H1 (cell line): Measurements from ENCODE around the gene LIMA1. TPM values are rescaled to one million over a fixed set of nuclear protein-coding genes. Genes with fewer than 3 reads are reported as not detected.

ENCODE experiments used
- CTCF ChIA-PET: fragments of 300-600 bp; sonication (Branson Sonifier 250); formaldehyde crosslinking; loops from one replicate; lab custom pipeline; 2021; ENCODE audit not compliant: partially characterized antibody; lab: Charles Lee
- POLR2A ChIA-PET: fragments of 300-600 bp; sonication (Branson Sonifier 250); formaldehyde crosslinking; loops from one replicate; lab custom pipeline; 2021; ENCODE audit warnings: inconsistent platforms; ENCODE audit not compliant: partially characterized antibody; lab: Charles Lee
- DNase-seq, 2 experiments: peaks; one replicate each; pipeline versions ENCODE4 v3.0.0 to v3.0.0-alpha.2; 2010 to 2022; ENCODE audit warnings: low spot score in 2 of 2, low read depth in 1 of 2, mixed read lengths in 1 of 2
- FAIRE-seq: peaks from 2 replicates; lab custom pipeline; 2011; peaks lifted over from hg19 to GRCh38; lab: Jason Lieb, UNC
- H2AFZ ChIP-seq: 2 replicates; pipeline ENCODE4 v1.8.1; 2012; ENCODE audit warnings: low read length, inconsistent platforms
- H2AK5ac ChIP-seq: 2 replicates; pipeline ENCODE4 v1.6.1; 2013; ENCODE audit warnings: low read depth, low read length
- H2BK120ac ChIP-seq: replicated peaks from 2 replicates; pipeline ENCODE3; 2013; ENCODE audit warnings: low read depth, low read length, inconsistent platforms
- H2BK12ac ChIP-seq: 2 replicates; pipeline ENCODE4 v1.6.1; 2013; ENCODE audit warnings: low read depth, low read length
- H2BK15ac ChIP-seq: 2 replicates; pipeline ENCODE4 v1.6.1; 2013; ENCODE audit warnings: low read length
- H2BK20ac ChIP-seq: 2 replicates; pipeline ENCODE4 v1.6.1; 2013; ENCODE audit warnings: low read length
- H2BK5ac ChIP-seq: 2 replicates; pipeline ENCODE4 v1.6.1; 2013; ENCODE audit warnings: low read depth, low read length
- H3K14ac ChIP-seq: 2 replicates; pipeline ENCODE4 v1.6.1; 2013; ENCODE audit warnings: inconsistent platforms; ENCODE audit not compliant: insufficient read length
- H3K18ac ChIP-seq: 2 replicates; pipeline ENCODE4 v1.6.1; 2013; ENCODE audit warnings: low read length; ENCODE audit errors: extremely low read depth
- H3K23ac ChIP-seq: 2 replicates; pipeline ENCODE4 v1.6.1; 2013; ENCODE audit warnings: inconsistent platforms; ENCODE audit not compliant: insufficient read length
- H3K23me2 ChIP-seq: 2 replicates; pipeline ENCODE4 v1.6.1; 2013; ENCODE audit warnings: low read depth, low read length
- H3K27ac ChIP-seq: 2 replicates; pipeline ENCODE4 v1.6.1; 2011; ENCODE audit warnings: low read depth, low read length, inconsistent platforms
- H3K27me3 ChIP-seq, 4 experiments: replicated peaks in 1 of 4; 1 replicate in 1 of 4; 2 replicates in 3 of 4; pipeline versions ENCODE4 v1.6.1 to v1.8.1; 2011 to 2013; ENCODE audit warnings: low read length in 3 of 4, mild to moderate bottlenecking in 3 of 4, inconsistent platforms in 2 of 4, mixed read lengths in 2 of 4, moderate library complexity in 1 of 4; ENCODE audit not compliant: control insufficient read depth in 3 of 4, insufficient read depth in 3 of 4; ENCODE audit errors: extremely low read depth in 1 of 4
- H3K36me3 ChIP-seq, 4 experiments: 2 replicates each; pipeline versions ENCODE4 v1.6.1 to v1.8.1; 2011 to 2013; ENCODE audit warnings: mild to moderate bottlenecking in 4 of 4, low read length in 3 of 4, moderate library complexity in 2 of 4, control low read depth in 1 of 4, inconsistent platforms in 1 of 4; ENCODE audit not compliant: insufficient read depth in 4 of 4, control insufficient read depth in 2 of 4
- H3K4ac ChIP-seq: replicated peaks from 2 replicates; pipeline ENCODE3; 2013; ENCODE audit warnings: low read length, low read depth, mixed read lengths, inconsistent platforms; ENCODE audit not compliant: insufficient read length
- H3K4me1 ChIP-seq, 4 experiments: replicated peaks in 1 of 4; 1 replicate in 1 of 4; 2 replicates in 3 of 4; pipeline versions ENCODE4 v1.6.1 to v1.8.1; 2011 to 2013; ENCODE audit warnings: low read length in 3 of 4, inconsistent platforms in 2 of 4, mixed read lengths in 1 of 4; ENCODE audit not compliant: insufficient read depth in 4 of 4, control insufficient read depth in 3 of 4
- H3K4me2 ChIP-seq, 2 experiments: 2 replicates each; pipeline versions ENCODE4 v1.6.1 to v1.8.1; 2011 to 2013; ENCODE audit warnings: low read depth in 2 of 2, low read length in 2 of 2, control low read depth in 1 of 2, inconsistent platforms in 1 of 2, mild to moderate bottlenecking in 1 of 2; ENCODE audit not compliant: insufficient read depth in 1 of 2
- H3K4me3 ChIP-seq, 4 experiments: fragments of 200-600, 300-600 bp in 1 of 4; sonication (generic), shearing (Covaris generic), sonication (Bioruptor Twin) in 1 of 4; 2 replicates each; pipeline versions ENCODE4 v1.5.1 to v1.8.1; 2011 to 2016; ENCODE audit warnings: low read length in 4 of 4, low read depth in 3 of 4, control low read depth in 2 of 4, inconsistent platforms in 2 of 4, mild to moderate bottlenecking in 2 of 4, mixed read lengths in 1 of 4, moderate library complexity in 1 of 4; ENCODE audit not compliant: insufficient read depth in 2 of 4; ENCODE audit errors: extremely low read depth in 1 of 4
- H3K56ac ChIP-seq: replicated peaks from 2 replicates; pipeline ENCODE3; 2013; ENCODE audit warnings: low read depth, mild to moderate bottlenecking, mixed read lengths, low read length, inconsistent platforms; ENCODE audit not compliant: insufficient read length
- H3K79me1 ChIP-seq: 2 replicates; pipeline ENCODE4 v1.6.1; 2013; ENCODE audit warnings: low read depth, low read length, control low read depth
- H3K79me2 ChIP-seq, 2 experiments: 2 replicates each; pipeline versions ENCODE4 v1.6.1 to v1.8.1; 2012 to 2013; ENCODE audit warnings: low read length in 2 of 2, mild to moderate bottlenecking in 2 of 2, inconsistent platforms in 1 of 2; ENCODE audit not compliant: insufficient read depth in 2 of 2, control insufficient read depth in 1 of 2
- H3K9ac ChIP-seq, 4 experiments: replicated peaks in 1 of 4; 1 replicate in 1 of 4; 2 replicates in 3 of 4; pipeline versions ENCODE4 v1.6.1 to v1.8.1; 2011 to 2013; ENCODE audit warnings: low read depth in 3 of 4, low read length in 3 of 4, control low read depth in 2 of 4, mild to moderate bottlenecking in 2 of 4, moderate library complexity in 2 of 4, inconsistent platforms in 1 of 4; ENCODE audit errors: extremely low read depth in 1 of 4
- H3K9me3 ChIP-seq, 2 experiments: 2 replicates each; pipeline versions ENCODE4 v1.6.1 to v1.8.1; 2012 to 2013; ENCODE audit warnings: mild to moderate bottlenecking in 2 of 2, moderate library complexity in 2 of 2, control low read depth in 1 of 2, inconsistent platforms in 1 of 2, low read depth in 1 of 2, low read length in 1 of 2, mixed read lengths in 1 of 2; ENCODE audit not compliant: insufficient read depth in 2 of 2
- H4K20me1 ChIP-seq, 2 experiments: replicated peaks in 1 of 2; 2 replicates each; pipeline versions ENCODE3 to v1.8.1; 2011 to 2013; ENCODE audit warnings: inconsistent platforms in 2 of 2, low read length in 2 of 2, mild to moderate bottlenecking in 1 of 2; ENCODE audit not compliant: insufficient read depth in 2 of 2, control insufficient read depth in 1 of 2
- H4K5ac ChIP-seq: 2 replicates; pipeline ENCODE4 v1.6.1; 2013; ENCODE audit warnings: low read length, low read depth, mixed read lengths, inconsistent platforms; ENCODE audit not compliant: insufficient read length
- H4K8ac ChIP-seq: 2 replicates; pipeline ENCODE4 v1.8.0; 2013; ENCODE audit warnings: mild to moderate bottlenecking, moderate library complexity, low read length, inconsistent platforms; ENCODE audit not compliant: insufficient read depth; ENCODE audit errors: extremely low read depth
- H4K91ac ChIP-seq: replicated peaks from 2 replicates; pipeline ENCODE3; 2013; ENCODE audit warnings: low read length, mixed read lengths, inconsistent platforms; ENCODE audit not compliant: insufficient read length
- BACH1 ChIP-seq: IDR thresholded peaks from 2 replicates; pipeline ENCODE4 v1.6.1; 2012; ENCODE audit warnings: low read length, improper control_type of control experiment
- CHD1 ChIP-seq: IDR thresholded peaks from 2 replicates; pipeline ENCODE4 v1.6.1; 2012; ENCODE audit warnings: low read depth, low read length, improper control_type of control experiment
- FOSL1 ChIP-seq: IDR thresholded peaks from 2 replicates; pipeline ENCODE4 v1.6.1; 2011; ENCODE audit warnings: mild to moderate bottlenecking, low read depth, low read length, moderate library complexity; ENCODE audit not compliant: insufficient read depth
- GABPA ChIP-seq: IDR thresholded peaks from 2 replicates; pipeline ENCODE4 v1.6.1; 2011; ENCODE audit warnings: mild to moderate bottlenecking, low read length, moderate library complexity, borderline replicate concordance; ENCODE audit not compliant: insufficient read depth
- MAX ChIP-seq: IDR thresholded peaks from 2 replicates; pipeline ENCODE4 v1.6.1; 2012; ENCODE audit warnings: inconsistent platforms
- RAD21 ChIP-seq, 2 experiments: IDR thresholded peaks in 1 of 2; conservative IDR thresholded peaks in 1 of 2; 2 replicates each; pipeline ENCODE4 v1.6.1; 2011; ENCODE audit warnings: low read depth in 2 of 2, low read length in 2 of 2, improper control_type of control experiment in 1 of 2, inconsistent platforms in 1 of 2, mild to moderate bottlenecking in 1 of 2, moderate library complexity in 1 of 2
- SP2 ChIP-seq: IDR thresholded peaks from 2 replicates; pipeline ENCODE4 v1.6.1; 2012; ENCODE audit warnings: mild to moderate bottlenecking, low read length, inconsistent platforms
- SP4 ChIP-seq: IDR thresholded peaks from 2 replicates; pipeline ENCODE4 v1.6.1; 2012; ENCODE audit warnings: low read length, inconsistent platforms
- WGBS, 2 experiments: shearing (Covaris generic) in 1 of 2; methylation state at CpG; one replicate each; pipeline versions ENCODE4 v1.1.6 to v1.1.7; 2013 to 2015; ENCODE audit warnings: low lambda C conversion rate in 2 of 2, mixed read lengths in 2 of 2, inconsistent platforms in 1 of 2, low coverage in 1 of 2, missing lambda C conversion rate in 1 of 2; ENCODE audit not compliant: insufficient replicate concordance in 2 of 2, insufficient coverage in 1 of 2, insufficient read length in 1 of 2; ENCODE audit errors: extremely low coverage in 1 of 2, missing lambda C conversion rate in 1 of 2; 5-methylcytosine and 5-hydroxymethylcytosine counted together
- polyA plus RNA-seq, 7 experiments: library from polyadenylated mRNA; depleted of rRNA in 3 of 7; stranded (reverse) in 5 of 7; unstranded in 2 of 7; fragments of >200 nt in 5 of 7; fragments of 200-250 nt in 2 of 7; gene quantifications; 1 replicate in 5 of 7; 2 replicates in 1 of 7; 4 replicates in 1 of 7; pipeline versions ENCODE4 v1.2.1 to v1.2.3, GENCODE V29; 2011 to 2013; ENCODE audit warnings: missing spikeins in 2 of 7, mixed read lengths in 2 of 7
- total RNA-seq: library from RNA; stranded (reverse); fragmentation: NEBNext Ultra II Directional; extraction: Animal tissue kit (Norgen Biotek cat#: 25700); gene quantifications from 2 replicates; pipeline ENCODE4 v1.2.1, GENCODE V29; 2021

Gene LIMA1
- total and polyA plus RNA-seq, 2 of the 8 experiments (the other 6 are each of a cell fraction or from before 2014, with no cell fraction given) = 12.7 to 47.6 TPM

DNA sequence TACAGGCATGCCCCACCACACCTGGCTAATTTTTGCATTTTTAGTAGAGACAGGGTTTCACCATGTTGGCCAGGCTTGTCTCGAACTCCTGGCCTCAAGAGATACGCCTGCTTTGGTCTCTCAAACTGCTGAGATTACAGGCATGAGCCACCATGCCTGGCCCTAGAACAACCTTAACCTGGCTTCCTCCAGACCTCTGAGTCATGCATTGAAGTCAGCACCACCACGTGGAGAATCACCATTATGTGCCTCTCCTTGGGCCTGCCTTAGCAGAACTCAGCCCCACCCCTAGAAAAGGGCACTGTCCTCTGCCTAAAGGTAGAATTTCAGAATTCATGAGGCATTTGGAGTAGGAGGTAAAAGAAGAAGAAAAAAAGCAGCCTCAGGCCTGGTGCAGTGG is 49.0 kb downstream of the LIMA1 start:
- no peak overlapping the region for H3K18ac ChIP-seq
- CTCF ChIA-PET = no interaction called here
- no peaks in the 10 kb centered on the region for H3K36me3 ChIP-seq
- no peak overlapping the region for H4K91ac ChIP-seq
- POLR2A ChIA-PET = interaction anchor here (0.7 kb wide), 1 partner anchor 13 kb away, joined by 3 read pairs; no protein-coding TSS in a partner anchor
- H3K79me2 ChIP-seq = no peaks in the 10 kb centered on the region
- H2AFZ ChIP-seq = no peak overlapping the region
- H3K14ac ChIP-seq = no peak overlapping the region
- no peaks in the 10 kb centered on the region for H4K20me1 ChIP-seq
- no peak for TF ChIP-seq FOSL1
- TF ChIP-seq BACH1 = no peak
- 0 out of 4 replicates have a peak, but pooled peaks of 1 of the 2 experiments have one; percentile 11 for TF ChIP-seq RAD21 (IDR thresholded peaks at IDR 0.05 in 1 of 2, conservative IDR thresholded peaks at IDR 0.05 in 1 of 2; ENCODE audit: low read depth in 2 of 2, low read length in 2 of 2)
- no peak for TF ChIP-seq GABPA
- TF ChIP-seq SP4 = no peak
- no peak for TF ChIP-seq CHD1
- TF ChIP-seq SP2 = no peak
- TF ChIP-seq MAX = 0 out of 2 replicates have a peak, but pooled peaks have one; percentile 12
- H3K23ac ChIP-seq = no peak overlapping the region
- H3K9ac ChIP-seq = no peak overlapping the region
- no peaks in the 10 kb centered on the region for H3K23me2 ChIP-seq
- no peak overlapping the region for H3K56ac ChIP-seq
- H2AK5ac ChIP-seq = no peak overlapping the region
- DNase-seq = no peak
- no peak overlapping the region for H3K4me2 ChIP-seq
- H4K5ac ChIP-seq = no peak overlapping the region
- no peaks in the 10 kb centered on the region for H3K4me1 ChIP-seq
- no peak overlapping the region for H2BK20ac ChIP-seq
- 0 out of 2 replicates have a peak overlapping the region, but pooled peaks have one; percentile 29 for H2BK15ac ChIP-seq
- no peak for FAIRE-seq
- H3K4me3 ChIP-seq = no peak overlapping the region
- no peak overlapping the region for H2BK120ac ChIP-seq
- no peak overlapping the region for H2BK12ac ChIP-seq
- no peaks in the 10 kb centered on the region for H3K27me3 ChIP-seq
- 69% methylated on average over 1 of the region's 3 CpGs; no CpG with 5 or more reads in 1 of the 2 experiments for WGBS, 2 experiments
- no peak overlapping the region for H3K4ac ChIP-seq
- H3K27ac ChIP-seq = no peak overlapping the region
- no peak overlapping the region for H2BK5ac ChIP-seq
- no peak overlapping the region for H4K8ac ChIP-seq
- no peaks in the 10 kb centered on the region for H3K79me1 ChIP-seq
- no peaks in the 10 kb centered on the region for H3K9me3 ChIP-seq
